ENCODE results near the gene PCGF1. TPM values are rescaled to one million over a fixed set of nuclear protein-coding genes. Genes with fewer than 3 reads are reported as not detected.

PCGF1 gene
- total RNA-seq, 1 donor from 2014 or later, result 17.9 TPM

DNA sequence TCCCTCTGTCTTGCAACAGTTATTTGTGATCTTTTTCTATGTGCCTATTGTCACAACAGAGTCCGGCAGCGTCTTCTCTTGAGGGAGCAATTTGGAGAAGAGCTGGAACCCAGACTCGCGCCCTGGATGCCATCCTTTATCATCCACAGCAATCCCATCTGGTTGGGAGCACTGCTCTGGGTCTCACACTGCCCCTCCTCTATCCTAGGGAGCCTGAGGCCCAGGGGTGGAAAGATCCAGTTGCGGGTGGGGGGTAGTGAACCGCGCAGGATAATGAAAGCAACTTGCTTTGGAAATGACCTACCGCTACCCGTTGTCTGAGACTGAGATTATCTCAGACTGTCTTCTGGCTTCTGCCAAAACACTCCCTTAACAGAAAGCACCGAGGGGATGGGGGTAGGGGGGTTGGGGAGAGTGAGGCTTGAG, 48.5 kb downstream of the PCGF1 start:
- peak overlapping the region; percentile 95 for H3K4me2 ChIP-seq (ENCODE audit: low read length)
- H3K79me2 ChIP-seq (ENCODE audit: insufficient read depth, low read length), result peaks cover 39% of the 10 kb centered on the region
- peaks cover 3% of the 10 kb centered on the region for H3K36me3 Mint-ChIP-seq (ENCODE audit: low read depth, unreplicated experiment)
- TF ChIP-seq, protein P1, sequence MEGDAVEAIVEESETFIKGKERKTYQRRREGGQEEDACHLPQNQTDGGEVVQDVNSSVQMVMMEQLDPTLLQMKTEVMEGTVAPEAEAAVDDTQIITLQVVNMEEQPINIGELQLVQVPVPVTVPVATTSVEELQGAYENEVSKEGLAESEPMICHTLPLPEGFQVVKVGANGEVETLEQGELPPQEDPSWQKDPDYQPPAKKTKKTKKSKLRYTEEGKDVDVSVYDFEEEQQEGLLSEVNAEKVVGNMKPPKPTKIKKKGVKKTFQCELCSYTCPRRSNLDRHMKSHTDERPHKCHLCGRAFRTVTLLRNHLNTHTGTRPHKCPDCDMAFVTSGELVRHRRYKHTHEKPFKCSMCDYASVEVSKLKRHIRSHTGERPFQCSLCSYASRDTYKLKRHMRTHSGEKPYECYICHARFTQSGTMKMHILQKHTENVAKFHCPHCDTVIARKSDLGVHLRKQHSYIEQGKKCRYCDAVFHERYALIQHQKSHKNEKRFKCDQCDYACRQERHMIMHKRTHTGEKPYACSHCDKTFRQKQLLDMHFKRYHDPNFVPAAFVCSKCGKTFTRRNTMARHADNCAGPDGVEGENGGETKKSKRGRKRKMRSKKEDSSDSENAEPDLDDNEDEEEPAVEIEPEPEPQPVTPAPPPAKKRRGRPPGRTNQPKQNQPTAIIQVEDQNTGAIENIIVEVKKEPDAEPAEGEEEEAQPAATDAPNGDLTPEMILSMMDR (IDR thresholded peaks at IDR 0.05; ENCODE audit: insufficient read depth, low read depth, low read length), result no peak
- TF ChIP-seq EZH2 (IDR thresholded peaks at IDR 0.05; ENCODE audit: insufficient read depth, low read length), result no peak
- H4K20me1 ChIP-seq (ENCODE audit: insufficient read depth, low read length), result peaks cover 16% of the 10 kb centered on the region
- no peak for FAIRE-seq
- peak overlapping the region; percentile 89 for H3K9ac ChIP-seq (ENCODE audit: low read length)
- H3K27me3 ChIP-seq (ENCODE audit: insufficient read depth, low read length), result no peaks in the 10 kb centered on the region
- peaks cover 4% of the 10 kb centered on the region for H3K36me3 ChIP-seq (ENCODE audit: insufficient read depth, low read length)
- H3K4me1 Mint-ChIP-seq (ENCODE audit: low read depth, unreplicated experiment), result peaks cover 25% of the 10 kb centered on the region
- no peaks in the 10 kb centered on the region for H3K9me3 ChIP-seq (ENCODE audit: insufficient read depth, low read depth, low read length)
- H3K27me3 Mint-ChIP-seq (ENCODE audit: low read depth, unreplicated experiment), result no peaks in the 10 kb centered on the region
- DNase-seq (ENCODE audit: low read depth), result no peak
- peaks cover 17% of the 10 kb centered on the region for H3K4me1 ChIP-seq (ENCODE audit: insufficient read depth, low read length)
- H2AFZ ChIP-seq (ENCODE audit: low read depth, low read length), result peak overlapping the region; percentile 59
- H3K4me3 Mint-ChIP-seq (ENCODE audit: unreplicated experiment), result peak overlapping the region; percentile 98
- peak overlapping the region; percentile 93 for H3K27ac Mint-ChIP-seq (ENCODE audit: unreplicated experiment)
- H3K4me3 ChIP-seq (ENCODE audit: insufficient read depth, low read depth, low read length), result peak overlapping the region; percentile 90
- no peaks in the 10 kb centered on the region for H3K9me3 Mint-ChIP-seq (ENCODE audit: unreplicated experiment)
- H3K27ac ChIP-seq (ENCODE audit: low read depth, low read length), result peak overlapping the region; percentile 56

- peaks cover 36% of the 10 kb centered on the region for H3K79me2 ChIP-seq (ENCODE audit: insufficient read depth, low read length)
- TF ChIP-seq, protein P1 (IDR thresholded peaks at IDR 0.05; ENCODE audit: insufficient read depth, low read depth, low read length), result no peak
- TF ChIP-seq EZH2 (IDR thresholded peaks at IDR 0.05; ENCODE audit: insufficient read depth, low read length), result peak; percentile 80
- H3K27me3 ChIP-seq (ENCODE audit: insufficient read depth, low read length), result no peaks in the 10 kb centered on the region
- peaks cover 24% of the 10 kb centered on the region for H3K4me1 Mint-ChIP-seq (ENCODE audit: low read depth, unreplicated experiment)
- peak within 1 kb of the TSS; percentile 93 for H3K27ac Mint-ChIP-seq (ENCODE audit: unreplicated experiment)
- peak within 1 kb of the TSS; percentile 98 for H3K4me3 Mint-ChIP-seq (ENCODE audit: unreplicated experiment)
- H3K36me3 ChIP-seq (ENCODE audit: insufficient read depth, low read length), result peaks cover 4% of the 10 kb centered on the region
- no peaks in the 10 kb centered on the region for H3K9me3 Mint-ChIP-seq (ENCODE audit: unreplicated experiment)
- peaks cover 16% of the 10 kb centered on the region for H3K4me1 ChIP-seq (ENCODE audit: insufficient read depth, low read length)
- no peaks in the 10 kb centered on the region for H3K27me3 Mint-ChIP-seq (ENCODE audit: low read depth, unreplicated experiment)
- peak within 1 kb of the TSS; percentile 66 for H3K27ac ChIP-seq (ENCODE audit: low read depth, low read length)
- H3K9ac ChIP-seq (ENCODE audit: low read length), result peak within 1 kb of the TSS; percentile 89
- FAIRE-seq (peak; percentile 86), DNase-seq (ENCODE audit: low read depth) (peak; percentile 100)
- peaks cover 15% of the 10 kb centered on the region for H4K20me1 ChIP-seq (ENCODE audit: insufficient read depth, low read length)
- H3K4me3 ChIP-seq (ENCODE audit: insufficient read depth, low read depth, low read length), result peak within 1 kb of the TSS; percentile 90
- H2AFZ ChIP-seq (ENCODE audit: low read depth, low read length), result peak within 1 kb of the TSS; percentile 84
- no peaks in the 10 kb centered on the region for H3K9me3 ChIP-seq (ENCODE audit: insufficient read depth, low read depth, low read length)
- H3K4me2 ChIP-seq (ENCODE audit: low read length), result peak within 1 kb of the TSS; percentile 95
- peaks cover 3% of the 10 kb centered on the region for H3K36me3 Mint-ChIP-seq (ENCODE audit: low read depth, unreplicated experiment)
Observed at GRCh38 chr2:74458132-74458937, 49.2 kb downstream of the PCGF1 start, which contains the start of gene WBP1. Gene WBP1, plus strand, starts transcription at chr2:74458438. Its CDS starts 165 bp downstream, at chr2:74458603.
